NCI-H1105 treated with DMSO at 0.1 percent for 48 hours (cell line): ENCODE results near the gene KASH5.

ENCODE experiments used
- DNase-seq: peaks from one replicate; lab custom pipeline; 2025; lab: John Stamatoyannopoulos, UW

KASH5 gene

GRCh38 chr19:49387936-49388372 is at the start of gene KASH5:
Gene KASH5, plus strand, starts transcription at chr19:49388249. Its CDS starts 2,635 bp downstream, at chr19:49390884.
- no peak for DNase-seq

- DNase-seq = no peak
Measured at GRCh38 chr19:49338691-49339300, 49.3 kb upstream of the KASH5 start.

- DNase-seq = no peak
Measured at GRCh38 chr19:49339301-49340068, 48.6 kb upstream of the KASH5 start.

- peak; percentile 82 for DNase-seq
Measured at GRCh38 chr19:49340069-49340864, 47.8 kb upstream of the KASH5 start.

- DNase-seq = no peak
Measured at GRCh38 chr19:49340865-49341718, 47.0 kb upstream of the KASH5 start.

GRCh38 chr19:49342291-49342721 is 45.7 kb upstream of the KASH5 start:
- no peak for DNase-seq

GRCh38 chr19:49343123-49343522 is 44.9 kb upstream of the KASH5 start:
- no peak for DNase-seq

GRCh38 chr19:49344505-49345423 is 43.3 kb upstream of the KASH5 start:
- DNase-seq = no peak

- DNase-seq = no peak
Measured at GRCh38 chr19:49347191-49347590, 40.9 kb upstream of the KASH5 start.

GRCh38 chr19:49347835-49348234 is 40.2 kb upstream of the KASH5 start:
- no peak for DNase-seq

- DNase-seq = no peak
Measured at GRCh38 chr19:49348305-49349189, 39.5 kb upstream of the KASH5 start.

GRCh38 chr19:49349567-49349966 is 38.5 kb upstream of the KASH5 start:
- no peak for DNase-seq

GRCh38 chr19:49355909-49356353 is 32.1 kb upstream of the KASH5 start:
- no peak for DNase-seq

- no peak for DNase-seq
Measured at GRCh38 chr19:49356382-49356781, 31.7 kb upstream of the KASH5 start.

- no peak for DNase-seq
Measured at GRCh38 chr19:49357186-49357585, 30.9 kb upstream of the KASH5 start.

- no peak for DNase-seq
Measured at GRCh38 chr19:49359851-49360820, 27.9 kb upstream of the KASH5 start.

GRCh38 chr19:49361438-49362047 is 26.5 kb upstream of the KASH5 start:
- DNase-seq = no peak
